ENCODE data around the gene AKT3. TPM values are rescaled to one million over a fixed set of nuclear protein-coding genes. Genes with fewer than 3 reads are reported as not detected.

The AKT3 gene
- total RNA-seq, 1 donor from 2014 or later: 107 TPM

- Mint-ChIP-seq H3K4me3 (ENCODE audit: unreplicated experiment) (no peak overlapping the region), H3K36me3 (ENCODE audit: unreplicated experiment) (peaks cover 6% of the 10 kb centered on the region), H3K9me3 (ENCODE audit: unreplicated experiment) (peaks cover 3% of the 10 kb centered on the region), H3K27me3 (ENCODE audit: unreplicated experiment) (no peaks in the 10 kb centered on the region), H3K27ac (ENCODE audit: unreplicated experiment) (peak overlapping the region; percentile 70), H3K4me1 (ENCODE audit: unreplicated experiment) (peaks cover 34% of the 10 kb centered on the region)
- TF ChIP-seq, protein P1, sequence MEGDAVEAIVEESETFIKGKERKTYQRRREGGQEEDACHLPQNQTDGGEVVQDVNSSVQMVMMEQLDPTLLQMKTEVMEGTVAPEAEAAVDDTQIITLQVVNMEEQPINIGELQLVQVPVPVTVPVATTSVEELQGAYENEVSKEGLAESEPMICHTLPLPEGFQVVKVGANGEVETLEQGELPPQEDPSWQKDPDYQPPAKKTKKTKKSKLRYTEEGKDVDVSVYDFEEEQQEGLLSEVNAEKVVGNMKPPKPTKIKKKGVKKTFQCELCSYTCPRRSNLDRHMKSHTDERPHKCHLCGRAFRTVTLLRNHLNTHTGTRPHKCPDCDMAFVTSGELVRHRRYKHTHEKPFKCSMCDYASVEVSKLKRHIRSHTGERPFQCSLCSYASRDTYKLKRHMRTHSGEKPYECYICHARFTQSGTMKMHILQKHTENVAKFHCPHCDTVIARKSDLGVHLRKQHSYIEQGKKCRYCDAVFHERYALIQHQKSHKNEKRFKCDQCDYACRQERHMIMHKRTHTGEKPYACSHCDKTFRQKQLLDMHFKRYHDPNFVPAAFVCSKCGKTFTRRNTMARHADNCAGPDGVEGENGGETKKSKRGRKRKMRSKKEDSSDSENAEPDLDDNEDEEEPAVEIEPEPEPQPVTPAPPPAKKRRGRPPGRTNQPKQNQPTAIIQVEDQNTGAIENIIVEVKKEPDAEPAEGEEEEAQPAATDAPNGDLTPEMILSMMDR (IDR thresholded peaks at IDR 0.05): no peak
- DNase-seq (ENCODE audit: extremely low spot score, unreplicated experiment): no peak
Observed at GRCh38 chr1:243739335-243740003, 110.6 kb downstream of the AKT3 start.

- no peak overlapping the region for H3K4me3 Mint-ChIP-seq (ENCODE audit: unreplicated experiment)
- TF ChIP-seq, protein P1 (IDR thresholded peaks at IDR 0.05): no peak
- peaks cover 6% of the 10 kb centered on the region for H3K36me3 Mint-ChIP-seq (ENCODE audit: unreplicated experiment)
- no peaks in the 10 kb centered on the region for H3K9me3 Mint-ChIP-seq (ENCODE audit: unreplicated experiment)
- no peak overlapping the region for H3K27ac Mint-ChIP-seq (ENCODE audit: unreplicated experiment)
- H3K27me3 Mint-ChIP-seq (ENCODE audit: unreplicated experiment): no peaks in the 10 kb centered on the region
- no peak for DNase-seq (ENCODE audit: extremely low spot score, unreplicated experiment)
- peaks cover 33% of the 10 kb centered on the region for H3K4me1 Mint-ChIP-seq (ENCODE audit: unreplicated experiment)
Observed at GRCh38 chr1:243738020-243738419, 112.0 kb downstream of the AKT3 start.

DNA sequence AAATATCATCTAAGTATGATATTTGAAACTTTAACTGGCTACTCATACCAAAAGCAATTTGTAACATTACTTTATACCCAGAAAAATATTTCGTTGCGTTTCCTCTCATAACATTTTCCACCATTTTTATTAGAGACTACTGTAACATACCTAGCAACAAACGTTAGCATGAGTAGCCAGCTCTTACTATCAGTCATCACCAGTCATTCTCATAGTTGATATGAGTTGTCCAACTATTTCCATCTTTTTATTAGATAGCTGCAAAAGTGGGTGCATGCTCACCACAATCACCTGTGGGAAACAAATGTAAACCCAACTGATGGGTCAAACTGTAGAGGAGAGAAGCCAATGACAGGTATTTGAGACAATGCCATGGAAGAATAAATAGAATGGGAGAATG is 114.6 kb downstream of the AKT3 start:
- Mint-ChIP-seq H3K4me3 (ENCODE audit: unreplicated experiment) (no peak overlapping the region), H3K9me3 (ENCODE audit: unreplicated experiment) (no peaks in the 10 kb centered on the region), H3K36me3 (ENCODE audit: unreplicated experiment) (peaks cover 6% of the 10 kb centered on the region), H3K27ac (ENCODE audit: unreplicated experiment) (no peak overlapping the region), H3K27me3 (ENCODE audit: unreplicated experiment) (no peaks in the 10 kb centered on the region), H3K4me1 (ENCODE audit: unreplicated experiment) (peaks cover 22% of the 10 kb centered on the region)
- DNase-seq (ENCODE audit: extremely low spot score, unreplicated experiment): no peak
- TF ChIP-seq, protein P1 (IDR thresholded peaks at IDR 0.05): no peak

- Mint-ChIP-seq H3K4me1 (ENCODE audit: unreplicated experiment) (peaks cover 11% of the 10 kb centered on the region), H3K4me3 (ENCODE audit: unreplicated experiment) (no peak overlapping the region), H3K27me3 (ENCODE audit: unreplicated experiment) (no peaks in the 10 kb centered on the region), H3K27ac (ENCODE audit: unreplicated experiment) (no peak overlapping the region), H3K9me3 (ENCODE audit: unreplicated experiment) (no peaks in the 10 kb centered on the region), H3K36me3 (ENCODE audit: unreplicated experiment) (peaks cover 7% of the 10 kb centered on the region)
- no peak for DNase-seq (ENCODE audit: extremely low spot score, unreplicated experiment)
- TF ChIP-seq, protein P1 (IDR thresholded peaks at IDR 0.05): no peak
Observed at GRCh38 chr1:243734308-243734695, 115.7 kb downstream of the AKT3 start.

GRCh38 chr1:243733670-243734307 is 116.3 kb downstream of the AKT3 start:
- Mint-ChIP-seq H3K9me3 (ENCODE audit: unreplicated experiment) (no peaks in the 10 kb centered on the region), H3K27ac (ENCODE audit: unreplicated experiment) (no peak overlapping the region), H3K4me3 (ENCODE audit: unreplicated experiment) (no peak overlapping the region), H3K27me3 (ENCODE audit: unreplicated experiment) (no peaks in the 10 kb centered on the region), H3K36me3 (ENCODE audit: unreplicated experiment) (peaks cover 7% of the 10 kb centered on the region), H3K4me1 (ENCODE audit: unreplicated experiment) (peaks cover 11% of the 10 kb centered on the region)
- DNase-seq (ENCODE audit: extremely low spot score, unreplicated experiment): no peak
- TF ChIP-seq, protein P1 (IDR thresholded peaks at IDR 0.05): no peak
